ENCODE data around the gene PNMA8C.
A peak's percentile ranks its signal among the peaks of the same experiment; 100 is the strongest.

PNMA8C gene

GRCh38 chr19:46413262-46414031, 15.3 kb downstream of the PNMA8C start, which contains the start of gene CCDC8 (continued):
- TF ChIP-seq ZNF548 (tag by site-specific recombination; IDR thresholded peaks at IDR 0.05) (no peak), ZFP41 (tag by site-specific recombination; IDR thresholded peaks at IDR 0.05; ENCODE audit: borderline replicate concordance) (no peak), ZNF292 (tag by site-specific recombination; IDR thresholded peaks at IDR 0.05; ENCODE audit: borderline replicate concordance, low read depth) (no peak), ZNF416 (tag by site-specific recombination; IDR thresholded peaks at IDR 0.05) (no peak), SALL2 (tag by site-specific recombination; IDR thresholded peaks at IDR 0.05; ENCODE audit: borderline replicate concordance) (no peak), PRDM1 (tag by site-specific recombination; IDR thresholded peaks at IDR 0.05) (no peak), ZNF311 (tag by site-specific recombination; IDR thresholded peaks at IDR 0.05; ENCODE audit: borderline replicate concordance) (no peak), ZNF624 (tag by site-specific recombination; IDR thresholded peaks at IDR 0.05) (no peak), ZNF529 (tag by site-specific recombination; IDR thresholded peaks at IDR 0.05; ENCODE audit: insufficient replicate concordance) (no peak), ZNF488 (tag by site-specific recombination; IDR thresholded peaks at IDR 0.05) (no peak), YY1 (tag by site-specific recombination; IDR thresholded peaks at IDR 0.05) (peak; percentile 63; the same call in 1 of the 2 replicates), ZNF776 (tag by site-specific recombination; IDR thresholded peaks at IDR 0.05; ENCODE audit: borderline replicate concordance) (no peak), ZNF560 (tag by site-specific recombination; IDR thresholded peaks at IDR 0.05; ENCODE audit: borderline replicate concordance) (no peak), ZNF350 (tag by site-specific recombination; IDR thresholded peaks at IDR 0.05) (no peak), ZNF660 (tag by site-specific recombination; IDR thresholded peaks at IDR 0.05) (peak; percentile 82), ZNF184 (tag by site-specific recombination; IDR thresholded peaks at IDR 0.05) (no peak), ZNF510 (tag by site-specific recombination; IDR thresholded peaks at IDR 0.05; ENCODE audit: insufficient replicate concordance) (no peak), EGR2 (tag by site-specific recombination; IDR thresholded peaks at IDR 0.05; ENCODE audit: low read depth) (peak; percentile 69), ZNF707 (tag by site-specific recombination; IDR thresholded peaks at IDR 0.05) (no peak), ZBTB17 (tag by site-specific recombination; IDR thresholded peaks at IDR 0.05) (peak; percentile 83), ZNF10 (tag by site-specific recombination; IDR thresholded peaks at IDR 0.05) (peak; percentile 84), ZNF747 (tag by site-specific recombination; IDR thresholded peaks at IDR 0.05) (no peak), ZNF274 (IDR thresholded peaks at IDR 0.05; ENCODE audit: low read length) (no peak), ZNF274 (tag by site-specific recombination; IDR thresholded peaks at IDR 0.05; ENCODE audit: borderline replicate concordance) (no peak), RBAK (tag by site-specific recombination; IDR thresholded peaks at IDR 0.05) (no peak), ZSCAN4 (tag by site-specific recombination; IDR thresholded peaks at IDR 0.05) (no peak), GLIS2 (tag by site-specific recombination; IDR thresholded peaks at IDR 0.05) (peak; percentile 93), ZNF155 (tag by site-specific recombination; IDR thresholded peaks at IDR 0.05) (no peak), ZBTB8A (tag by site-specific recombination; IDR thresholded peaks at IDR 0.05) (peak; percentile 72), ZFHX2 (tag by site-specific recombination; conservative IDR thresholded peaks at IDR 0.05) (peak; percentile 69), MZF1 (tag by site-specific recombination; IDR thresholded peaks at IDR 0.05; ENCODE audit: borderline replicate concordance) (no peak), ZNF302 (tag by site-specific recombination; IDR thresholded peaks at IDR 0.05; ENCODE audit: low read depth) (no peak), ZSCAN23 (tag by site-specific recombination; IDR thresholded peaks at IDR 0.05) (no peak), GFI1B (tag by site-specific recombination; IDR thresholded peaks at IDR 0.05) (no peak)
- TF ChIP-seq, protein P1, sequence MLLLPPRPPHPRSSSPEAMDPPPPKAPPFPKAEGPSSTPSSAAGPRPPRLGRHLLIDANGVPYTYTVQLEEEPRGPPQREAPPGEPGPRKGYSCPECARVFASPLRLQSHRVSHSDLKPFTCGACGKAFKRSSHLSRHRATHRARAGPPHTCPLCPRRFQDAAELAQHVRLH (tag by site-specific recombination; IDR thresholded peaks at IDR 0.05), result no peak
- TF ChIP-seq, protein P2, sequence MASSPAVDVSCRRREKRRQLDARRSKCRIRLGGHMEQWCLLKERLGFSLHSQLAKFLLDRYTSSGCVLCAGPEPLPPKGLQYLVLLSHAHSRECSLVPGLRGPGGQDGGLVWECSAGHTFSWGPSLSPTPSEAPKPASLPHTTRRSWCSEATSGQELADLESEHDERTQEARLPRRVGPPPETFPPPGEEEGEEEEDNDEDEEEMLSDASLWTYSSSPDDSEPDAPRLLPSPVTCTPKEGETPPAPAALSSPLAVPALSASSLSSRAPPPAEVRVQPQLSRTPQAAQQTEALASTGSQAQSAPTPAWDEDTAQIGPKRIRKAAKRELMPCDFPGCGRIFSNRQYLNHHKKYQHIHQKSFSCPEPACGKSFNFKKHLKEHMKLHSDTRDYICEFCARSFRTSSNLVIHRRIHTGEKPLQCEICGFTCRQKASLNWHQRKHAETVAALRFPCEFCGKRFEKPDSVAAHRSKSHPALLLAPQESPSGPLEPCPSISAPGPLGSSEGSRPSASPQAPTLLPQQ (tag by site-specific recombination; IDR thresholded peaks at IDR 0.05), result peak; percentile 96
- TF ChIP-seq, protein P3, sequence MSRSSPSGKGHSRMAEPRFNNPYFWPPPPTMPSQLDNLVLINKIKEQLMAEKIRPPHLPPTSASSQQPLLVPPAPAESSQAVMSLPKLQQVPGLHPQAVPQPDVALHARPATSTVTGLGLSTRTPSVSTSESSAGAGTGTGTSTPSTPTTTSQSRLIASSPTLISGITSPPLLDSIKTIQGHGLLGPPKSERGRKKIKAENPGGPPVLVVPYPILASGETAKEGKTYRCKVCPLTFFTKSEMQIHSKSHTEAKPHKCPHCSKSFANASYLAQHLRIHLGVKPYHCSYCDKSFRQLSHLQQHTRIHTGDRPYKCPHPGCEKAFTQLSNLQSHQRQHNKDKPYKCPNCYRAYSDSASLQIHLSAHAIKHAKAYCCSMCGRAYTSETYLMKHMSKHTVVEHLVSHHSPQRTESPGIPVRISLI (tag by site-specific recombination; IDR thresholded peaks at IDR 0.05), result no peak

Data from HEK293 (cell line).